HCT116 (cell line): ENCODE data around the gene EHD1. TPM values are rescaled to one million over a fixed set of nuclear protein-coding genes. Genes with fewer than 3 reads are reported as not detected.

Experiments used
- ATAC-seq: fragments of 200-7000 bp; cut with Tn5 transposase; 2 replicates; pipeline ENCODE4 v1.9.1; 2020; ENCODE audit warnings: mild to moderate bottlenecking, moderate library complexity
- BruUV-seq: library from RNA; stranded (reverse); fragments of 400-500 nt; replicated peaks from 2 replicates; lab custom pipeline; 2021; lab: Mats Ljungman, UMichigan
- CTCF ChIA-PET: fragments of 300-600 bp; sonication (Branson Sonifier 250); formaldehyde crosslinking; loops from one replicate; lab custom pipeline; 2021; ENCODE audit warnings: antibody characterized with exemption; lab: Charles Lee
- POLR2A ChIA-PET: fragments of 300-600, 350-600 bp; sonication (Branson Sonifier 250); formaldehyde crosslinking; loops from one replicate; lab custom pipeline; 2021; ENCODE audit warnings: antibody characterized with exemption; lab: Charles Lee
- RAD21 ChIA-PET, 2 experiments: fragments of 300-600 bp; sonication (Branson Sonifier 250); formaldehyde crosslinking; loops; one replicate each; lab custom pipeline; 2023; ENCODE audit warnings: low total read pairs in 2 of 2; ENCODE audit not compliant: uncharacterized antibody in 2 of 2, unreplicated experiment in 2 of 2, low non-redundant PET in 1 of 2; lab: Charles Lee
- DNase-seq: peaks from one replicate; pipeline ENCODE4 v3.0.0-alpha.2; 2010; ENCODE audit warnings: low read depth, low spot score
- H2AFZ ChIP-seq: fragments of 200-600 bp; shearing (Covaris generic), sonication (generic); 2 replicates; pipeline ENCODE4 v1.6.1; 2017; ENCODE audit warnings: low read depth, mixed run types, mixed read lengths, antibody characterized with exemption, low read length; ENCODE audit not compliant: poor library complexity, severe bottlenecking
- H3K27ac ChIP-seq: 2 replicates; pipeline ENCODE4 v1.5.1; 2012; ENCODE audit warnings: low read depth, low read length
- H3K27me3 ChIP-seq: fragments of 200-600 bp; sonication (generic); 2 replicates; pipeline ENCODE4 v1.6.1; 2016; ENCODE audit warnings: mixed run types, low read length, mixed read lengths; ENCODE audit not compliant: insufficient read depth
- H3K36me3 ChIP-seq, 2 experiments: fragments of 200-500 bp in 1 of 2; fragments of 200-600 bp in 1 of 2; sonication (Bioruptor generic) in 1 of 2; sonication (generic) in 1 of 2; 2 replicates each; pipeline versions ENCODE4 v1.5.1 to v1.6.1; 2014 to 2016; ENCODE audit warnings: low read length in 2 of 2, inconsistent platforms in 1 of 2, mixed read lengths in 1 of 2, mixed run types in 1 of 2; ENCODE audit not compliant: insufficient read depth in 2 of 2, control insufficient read depth in 1 of 2
- H3K4me1 ChIP-seq, 2 experiments: fragments of 200-600 bp in 1 of 2; sonication (generic) in 1 of 2; 2 replicates each; pipeline versions ENCODE4 v1.5.1 to v1.6.1; 2012 to 2017; ENCODE audit warnings: low read length in 2 of 2, inconsistent platforms in 1 of 2, mild to moderate bottlenecking in 1 of 2, mixed read lengths in 1 of 2, mixed run types in 1 of 2, moderate library complexity in 1 of 2; ENCODE audit not compliant: insufficient read depth in 2 of 2, control insufficient read depth in 1 of 2
- H3K4me2 ChIP-seq: fragments of 200-600 bp; sonication (generic); 2 replicates; pipeline ENCODE4 v1.6.1; 2017; ENCODE audit warnings: mixed run types, low read length, mixed read lengths
- H3K4me3 ChIP-seq, 2 experiments: fragments of 200-600 bp in 1 of 2; sonication (generic) in 1 of 2; replicated peaks in 1 of 2; 2 replicates each; pipeline ENCODE4 v1.5.1; 2011 to 2016; ENCODE audit warnings: low read length in 2 of 2, control low read depth in 1 of 2, low read depth in 1 of 2, mild to moderate bottlenecking in 1 of 2, mixed read lengths in 1 of 2, mixed run types in 1 of 2
- H3K79me2 ChIP-seq: fragments of 200-600 bp; sonication (generic); 2 replicates; pipeline ENCODE4 v1.6.1; 2017; ENCODE audit warnings: mild to moderate bottlenecking, mixed run types, low read length, moderate library complexity, mixed read lengths; ENCODE audit not compliant: insufficient read depth
- H3K9ac ChIP-seq: fragments of 200-600 bp; sonication (generic); 2 replicates; pipeline ENCODE4 v1.6.1; 2016; ENCODE audit warnings: low read length, mixed read lengths
- H3K9me2 ChIP-seq: fragments of 200-600 bp; sonication (generic), shearing (Covaris generic); 2 replicates; pipeline ENCODE4 v1.6.1; 2017; ENCODE audit warnings: mixed run types, mild to moderate bottlenecking, moderate library complexity; ENCODE audit not compliant: insufficient read depth
- H3K9me3 ChIP-seq, 2 experiments: fragments of 200-500 bp in 1 of 2; fragments of 200-600 bp in 1 of 2; sonication (Bioruptor generic) in 1 of 2; sonication (generic) in 1 of 2; 2 replicates each; pipeline ENCODE4 v1.6.1; 2014 to 2017; ENCODE audit warnings: low read length in 2 of 2, mixed read lengths in 2 of 2, inconsistent platforms in 1 of 2, low read depth in 1 of 2, mild to moderate bottlenecking in 1 of 2, mixed run types in 1 of 2, moderate library complexity in 1 of 2; ENCODE audit not compliant: control insufficient read depth in 1 of 2, insufficient read depth in 1 of 2
- H4K20me1 ChIP-seq: fragments of 200-600 bp; sonication (generic), shearing (Covaris generic); 2 replicates; pipeline ENCODE4 v1.6.1; 2017; ENCODE audit warnings: mixed run types, mild to moderate bottlenecking, moderate library complexity; ENCODE audit not compliant: insufficient read depth
- CBX3 ChIP-seq: IDR thresholded peaks from 2 replicates; pipeline ENCODE4 v1.6.1; 2012; ENCODE audit warnings: low read depth
- CEBPB ChIP-seq: IDR thresholded peaks from 2 replicates; pipeline ENCODE4 v1.6.1; 2012; ENCODE audit warnings: low read depth
- CTCF ChIP-seq, 3 experiments: fragments of 200-600 bp in 1 of 3; sonication (generic) in 1 of 3; IDR thresholded peaks in 2 of 3; conservative IDR thresholded peaks in 1 of 3; 2 replicates each; pipeline ENCODE4 v1.5.1; 2012 to 2017; ENCODE audit warnings: low read depth in 2 of 3, low read length in 2 of 3, antibody characterized with exemption in 1 of 3, borderline replicate concordance in 1 of 3, control low read depth in 1 of 3, mild to moderate bottlenecking in 1 of 3, mixed read lengths in 1 of 3, mixed run types in 1 of 3, moderate library complexity in 1 of 3; ENCODE audit not compliant: insufficient read depth in 1 of 3
- EGR1 ChIP-seq: IDR thresholded peaks from 2 replicates; pipeline ENCODE4 v1.6.1; 2012; ENCODE audit warnings: low read depth
- ELF1 ChIP-seq: IDR thresholded peaks from 2 replicates; pipeline ENCODE4 v1.6.1; 2012; ENCODE audit warnings: low read depth, borderline replicate concordance
- EZH2 ChIP-seq: fragments of 200-600 bp; sonication (generic); IDR thresholded peaks from 2 replicates; pipeline ENCODE4 v1.6.1; 2017; ENCODE audit warnings: antibody characterized with exemption, mixed run types
- EZH2phosphoT487 ChIP-seq: fragments of 200-600 bp; IDR thresholded peaks from 2 replicates; pipeline ENCODE4 v1.6.1; 2018; ENCODE audit warnings: antibody characterized with exemption, borderline replicate concordance
- FOSL1 ChIP-seq: IDR thresholded peaks from 2 replicates; pipeline ENCODE4 v1.6.1; 2012; ENCODE audit warnings: low read depth
- JUND ChIP-seq: IDR thresholded peaks from 2 replicates; pipeline ENCODE4 v1.6.1; 2012
- POLR2A ChIP-seq: IDR thresholded peaks from 2 replicates; pipeline ENCODE4 v1.7.0; 2011; ENCODE audit warnings: borderline replicate concordance; ENCODE audit not compliant: insufficient read depth, insufficient read length; ENCODE audit errors: extremely low read depth
- POLR2AphosphoS5 ChIP-seq: IDR thresholded peaks from 2 replicates; pipeline ENCODE4 v1.6.1; 2011; ENCODE audit warnings: mild to moderate bottlenecking, low read depth, low read length, moderate library complexity
- SRF ChIP-seq: IDR thresholded peaks from 2 replicates; pipeline ENCODE4 v1.6.1; 2012; ENCODE audit warnings: low read depth
- TCF7L2 ChIP-seq: IDR thresholded peaks from 2 replicates; pipeline ENCODE4 v1.7.0; 2011; ENCODE audit warnings: borderline replicate concordance, inconsistent platforms; ENCODE audit not compliant: insufficient read depth, insufficient read length; ENCODE audit errors: extremely low read depth
- YY1 ChIP-seq: IDR thresholded peaks from 2 replicates; pipeline ENCODE4 v1.6.1; 2011; ENCODE audit warnings: low read length, low read depth, moderate library complexity, mild to moderate bottlenecking; ENCODE audit not compliant: insufficient replicate concordance; ENCODE audit errors: extremely low read depth
- ZFX ChIP-seq: fragments of 450-650 bp; IDR thresholded peaks from 2 replicates; pipeline ENCODE4 v1.6.1; 2017
- ZNF274 ChIP-seq: fragments of 200-500 bp; sonication (Bioruptor generic); IDR thresholded peaks from 2 replicates; pipeline ENCODE4 v1.6.1; 2014; ENCODE audit warnings: mild to moderate bottlenecking, low read depth, low read length, inconsistent platforms
- intact Hi-C: fragments of 100-400 bp; cut with micrococcal nuclease; formaldehyde crosslinking; loops from 2 replicates; pipeline ENCODE4 v1.10.0; 2022
- total RNA-seq: library from RNA; stranded (reverse); gene quantifications from one replicate; pipeline ENCODE4 v1.2.1, GENCODE V29; 2021; ENCODE audit not compliant: unreplicated experiment
- TF ChIP-seq, protein P1 (sequence below): IDR thresholded peaks from 2 replicates; pipeline ENCODE4 v1.6.1; 2012
- TF ChIP-seq, protein P2 (sequence below): IDR thresholded peaks from 2 replicates; pipeline ENCODE4 v1.6.1; 2011; ENCODE audit warnings: mild to moderate bottlenecking, low read length, moderate library complexity; ENCODE audit not compliant: insufficient replicate concordance; ENCODE audit errors: extremely low read depth

EHD1 gene
- total RNA-seq, 1 experiment from 2014 or later: 48.1 TPM

GRCh38 chr11:64846998-64847666 lies 31.3 kb downstream of the EHD1 start:
- peak overlapping the region; percentile 88 for H3K27ac ChIP-seq
- H3K79me2 ChIP-seq: peaks cover 15% of the 10 kb centered on the region
- RAD21 ChIA-PET: interaction anchor here (0.5 to 1.5 kb wide), 7 partner anchors 14 to 181 kb away, joined by 3 to 5 read pairs (median 4); partner anchors contain the start of gene BATF2 (in 2 of the 2)
- BruUV-seq: no TSS peak
- H3K9me3 ChIP-seq: no peaks in the 10 kb centered on the region
- no peaks in the 10 kb centered on the region for H3K36me3 ChIP-seq
- ATAC-seq (peak; percentile 65), DNase-seq (peak; percentile 87)
- peaks cover 72 to 92% of the 10 kb centered on the region in 2 experiments for H3K4me1 ChIP-seq
- intact Hi-C loops: loop anchor here (1.0 to 10.0 kb wide), 8 partner anchors 31 to 408 kb away; partner anchors contain the start of genes ARL2, BATF2, CAPN1 and EHD1
- CTCF ChIA-PET: interaction anchor here (0.8 to 7.3 kb wide), 15 partner anchors 9 to 546 kb away, joined by 3 to 112 read pairs (median 4); partner anchors contain the start of genes ARL2, BATF2, CAPN1 and EHD1
- peak overlapping the region; percentile 22 for H2AFZ ChIP-seq
- TF ChIP-seq CBX3 (no peak), EGR1 (no peak), ELF1 (no peak), ZNF274 (no peak), EZH2 (no peak), POLR2A (no peak), CEBPB (no peak), SRF (no peak), POLR2AphosphoS5 (peak; percentile 18; the same call in 1 of the 2 replicates), EZH2phosphoT487 (no peak), ZFX (no peak), JUND (no peak), FOSL1 (no peak), YY1 (peak; percentile 59), TCF7L2 (no peak), CTCF (IDR thresholded peaks at IDR 0.05 in 2 of 3, conservative IDR thresholded peaks at IDR 0.05 in 1 of 3; ENCODE audit: borderline replicate concordance in 1 of 3, insufficient read depth in 1 of 3, low read depth in 2 of 3, low read length in 2 of 3) (peak in 2 of 3 experiments; percentile 94 to 95; a peak in 4 of 6 replicates)
- TF ChIP-seq, protein P1, sequence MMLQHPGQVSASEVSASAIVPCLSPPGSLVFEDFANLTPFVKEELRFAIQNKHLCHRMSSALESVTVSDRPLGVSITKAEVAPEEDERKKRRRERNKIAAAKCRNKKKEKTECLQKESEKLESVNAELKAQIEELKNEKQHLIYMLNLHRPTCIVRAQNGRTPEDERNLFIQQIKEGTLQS: no peak
- TF ChIP-seq, protein P2, sequence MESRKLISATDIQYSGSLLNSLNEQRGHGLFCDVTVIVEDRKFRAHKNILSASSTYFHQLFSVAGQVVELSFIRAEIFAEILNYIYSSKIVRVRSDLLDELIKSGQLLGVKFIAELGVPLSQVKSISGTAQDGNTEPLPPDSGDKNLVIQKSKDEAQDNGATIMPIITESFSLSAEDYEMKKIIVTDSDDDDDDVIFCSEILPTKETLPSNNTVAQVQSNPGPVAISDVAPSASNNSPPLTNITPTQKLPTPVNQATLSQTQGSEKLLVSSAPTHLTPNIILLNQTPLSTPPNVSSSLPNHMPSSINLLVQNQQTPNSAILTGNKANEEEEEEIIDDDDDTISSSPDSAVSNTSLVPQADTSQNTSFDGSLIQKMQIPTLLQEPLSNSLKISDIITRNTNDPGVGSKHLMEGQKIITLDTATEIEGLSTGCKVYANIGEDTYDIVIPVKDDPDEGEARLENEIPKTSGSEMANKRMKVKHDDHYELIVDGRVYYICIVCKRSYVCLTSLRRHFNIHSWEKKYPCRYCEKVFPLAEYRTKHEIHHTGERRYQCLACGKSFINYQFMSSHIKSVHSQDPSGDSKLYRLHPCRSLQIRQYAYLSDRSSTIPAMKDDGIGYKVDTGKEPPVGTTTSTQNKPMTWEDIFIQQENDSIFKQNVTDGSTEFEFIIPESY: no peak
- H3K4me3 ChIP-seq: 0 out of 4 replicates have a peak overlapping the region, but pooled peaks of 1 of the 2 experiments have one; percentile 19
- H3K4me2 ChIP-seq: peak overlapping the region; percentile 52
- H4K20me1 ChIP-seq: no peaks in the 10 kb centered on the region
- POLR2A ChIA-PET: interaction anchor here (0.7 to 6.0 kb wide), 8 partner anchors 8 to 415 kb away, joined by 3 to 36 read pairs (median 3); partner anchors contain the start of genes BATF2, EHD1, POLA2 and SF1
- H3K9ac ChIP-seq: no peak overlapping the region; the same call in 1 of the 2 replicates
- H3K27me3 ChIP-seq: no peaks in the 10 kb centered on the region
- no peaks in the 10 kb centered on the region for H3K9me2 ChIP-seq
